HG02759 (cell line): ENCODE measurements around the gene ELFN1.
"Not testable (repeated sequence)": the region's sequence is repeated elsewhere in the genome, so short reads cannot be mapped to it uniquely, and the experiment has no call there.

Source experiments
- ATAC-seq: cut with Tn5 transposase; IDR thresholded peaks from one replicate; pipeline ENCODE4 v1.9.1; 2021; ENCODE audit warnings: mild to moderate bottlenecking, moderate library complexity; ENCODE audit not compliant: unreplicated experiment

The ELFN1 gene

DNA sequence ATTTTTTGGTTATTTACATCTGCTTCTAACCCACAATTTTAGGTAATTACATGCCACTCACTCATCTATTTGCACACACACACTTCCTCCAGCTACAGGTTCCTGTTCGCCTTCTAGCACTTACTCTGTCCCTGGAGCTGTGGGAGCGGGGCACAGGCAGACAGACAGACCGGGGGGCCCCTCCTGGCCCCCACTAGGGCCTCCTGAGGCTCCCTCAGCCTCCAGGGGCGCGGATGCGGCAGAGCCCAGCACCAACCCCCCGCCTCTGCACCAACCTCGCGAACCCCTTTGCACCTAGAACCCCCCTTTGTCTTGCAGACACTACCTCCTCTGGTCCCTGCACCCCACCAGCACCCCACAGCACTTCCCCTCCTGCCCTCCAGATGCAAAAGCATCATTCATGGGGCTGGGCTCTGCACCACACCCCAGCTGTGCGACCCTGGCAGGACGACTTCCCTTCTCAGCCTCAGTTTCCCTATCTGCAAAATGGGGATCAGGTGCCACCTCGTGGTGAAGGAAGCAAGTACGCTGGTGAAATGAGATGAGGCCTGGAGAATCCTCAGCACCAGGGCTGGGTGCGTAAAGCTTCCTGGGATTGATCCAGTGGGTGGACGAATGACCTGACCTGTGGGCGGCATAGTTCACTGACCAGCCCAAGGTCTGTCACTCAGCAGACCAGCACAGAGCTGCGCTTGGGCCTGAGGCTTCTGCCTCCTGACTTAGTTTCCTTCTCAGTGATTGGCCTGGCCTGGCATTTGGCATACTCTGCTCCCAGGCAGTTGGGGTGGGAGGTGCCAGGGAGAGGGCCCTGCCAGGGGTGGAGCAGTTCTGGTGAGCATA is 37.9 kb downstream of the ELFN1 start:
- no peak for ATAC-seq

GRCh38 chr7:1708596-1709251 is 38.6 kb downstream of the ELFN1 start:
- ATAC-seq, result no peak

DNA sequence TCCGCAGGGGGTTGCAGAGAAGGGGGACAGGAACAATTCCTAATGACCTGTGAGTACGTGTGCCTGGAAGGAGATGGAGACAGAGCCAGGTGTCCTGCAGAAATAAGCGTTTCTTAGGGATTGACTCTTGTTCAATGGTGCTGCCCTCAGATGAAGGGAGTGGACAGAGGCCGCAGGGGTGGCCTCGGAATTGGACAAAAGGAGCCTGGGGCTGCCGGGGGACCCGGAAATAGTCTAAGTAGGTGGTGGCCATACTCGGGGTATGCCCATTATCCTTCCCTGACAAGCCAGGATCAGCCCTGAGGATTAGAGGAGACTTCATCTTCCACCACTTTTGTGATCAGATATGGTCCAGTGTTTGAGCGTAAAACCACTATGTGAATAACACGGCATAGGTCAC is 39.2 kb downstream of the ELFN1 start:
- no peak for ATAC-seq

- ATAC-seq, result no peak
Observed at GRCh38 chr7:1709900-1710299, 39.8 kb downstream of the ELFN1 start.

GRCh38 chr7:1710936-1711335 is 40.9 kb downstream of the ELFN1 start:
- ATAC-seq, result no peak

- no peak for ATAC-seq
Observed at GRCh38 chr7:1712907-1713501, 42.9 kb downstream of the ELFN1 start.

DNA sequence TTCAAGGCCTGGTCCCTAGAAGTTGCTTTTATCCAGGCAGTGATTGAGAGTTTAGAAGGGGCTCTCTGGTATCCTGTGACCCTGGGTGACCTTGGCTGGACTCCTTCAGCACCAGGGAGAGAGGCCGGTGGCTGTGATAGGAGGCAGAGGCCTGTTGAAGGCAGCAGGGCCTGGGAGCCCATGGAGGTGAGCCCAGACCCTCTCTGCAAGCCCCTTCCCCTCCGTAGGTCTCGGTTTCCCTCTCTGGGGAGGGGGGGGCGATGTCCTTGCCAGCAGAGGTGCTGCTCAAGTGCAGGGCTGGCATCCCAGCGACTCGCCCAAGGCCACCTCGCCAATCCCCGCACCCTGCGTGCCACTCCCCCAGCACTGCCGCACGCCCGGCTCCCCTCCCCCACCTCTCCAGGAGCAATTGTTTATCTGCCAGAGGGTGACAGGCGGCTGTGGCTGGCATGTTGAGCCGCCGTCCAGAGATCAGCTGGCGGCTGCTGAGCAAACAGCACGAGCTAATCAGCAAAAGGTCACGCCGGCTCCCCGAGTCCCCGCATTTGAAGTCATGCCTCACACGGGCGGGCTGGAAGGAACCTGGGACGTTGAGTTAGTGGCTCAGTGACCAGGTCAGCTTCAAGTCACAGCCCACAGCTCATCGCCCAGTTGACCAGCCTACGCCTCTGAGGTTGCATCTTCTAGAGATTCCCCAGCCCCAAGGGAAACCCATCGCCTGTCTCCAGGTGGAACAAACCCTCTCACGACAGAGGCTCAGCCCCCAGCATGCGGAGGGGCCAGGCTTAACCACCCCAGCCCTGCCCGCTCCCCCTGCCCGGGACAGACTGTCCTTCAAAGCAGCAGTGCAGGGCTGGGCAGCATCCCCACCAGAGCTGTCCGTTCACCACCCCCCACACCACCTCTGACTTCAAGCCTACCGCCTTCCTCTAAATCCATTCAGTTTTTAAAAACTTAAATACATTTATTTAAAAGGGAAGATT is 43.7 kb downstream of the ELFN1 start:
- no peak for ATAC-seq

GRCh38 chr7:1714583-1715330 is 44.7 kb downstream of the ELFN1 start:
- ATAC-seq, result no peak

DNA sequence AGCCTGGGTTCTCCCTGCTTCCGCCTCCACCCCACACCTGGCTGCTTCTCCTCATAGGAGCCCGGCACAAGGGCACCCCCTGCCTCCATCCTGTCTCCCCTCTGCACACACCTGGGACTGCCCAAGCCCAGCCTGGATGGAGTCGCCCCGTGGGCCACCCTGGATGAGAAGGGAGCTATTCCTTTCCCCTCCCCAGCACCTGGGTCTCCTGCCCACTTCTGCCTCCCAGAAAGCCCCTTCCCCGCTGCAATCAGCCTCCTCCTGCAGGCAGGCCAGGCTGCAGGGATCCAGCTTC is 45.2 kb downstream of the ELFN1 start:
- no peak for ATAC-seq

GRCh38 chr7:1715671-1716074 is 45.6 kb downstream of the ELFN1 start:
- no peak for ATAC-seq

DNA sequence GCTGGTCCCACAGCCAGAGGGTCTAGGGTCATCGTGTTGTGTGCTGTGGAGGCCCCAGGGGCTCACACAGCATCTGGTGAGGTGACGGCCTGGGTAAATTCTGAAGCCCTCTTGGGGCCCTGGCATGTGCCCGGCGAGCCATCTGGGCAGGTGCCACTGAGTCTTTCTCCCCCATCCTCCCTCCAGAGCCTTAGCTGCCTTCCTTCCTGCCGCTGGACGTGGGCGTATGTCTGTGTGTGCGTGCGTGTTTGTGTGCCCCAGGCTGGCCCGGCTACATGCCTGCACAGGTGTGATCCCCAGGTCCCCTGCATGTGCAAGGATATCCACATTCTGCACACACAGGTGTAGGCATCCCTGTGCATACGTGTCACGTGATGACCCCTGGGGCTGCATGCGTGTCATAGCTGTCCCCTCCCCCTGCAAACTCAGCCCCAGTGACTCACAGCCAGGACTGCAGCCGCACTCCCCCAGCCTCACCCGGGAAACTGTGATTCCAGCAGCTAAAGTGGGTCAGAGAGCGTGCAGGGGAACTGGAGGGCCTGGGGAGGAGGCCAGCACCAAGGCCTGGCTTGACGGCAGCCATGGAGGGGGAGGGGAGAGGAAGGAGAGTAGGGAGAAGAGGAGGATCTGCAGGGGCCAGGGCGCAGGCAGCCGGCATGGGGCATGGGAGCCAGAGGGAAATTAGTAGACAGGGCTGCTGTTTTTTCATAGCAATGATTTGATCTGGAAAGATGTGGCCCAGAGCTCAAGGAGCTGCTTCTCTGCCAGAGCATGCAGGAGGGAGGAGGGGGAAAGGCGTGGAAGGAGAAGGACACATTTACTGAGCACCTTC is 46.4 kb downstream of the ELFN1 start:
- ATAC-seq, result no peak

- ATAC-seq, result no peak
Observed at GRCh38 chr7:1717095-1717483, 47.0 kb downstream of the ELFN1 start.

DNA sequence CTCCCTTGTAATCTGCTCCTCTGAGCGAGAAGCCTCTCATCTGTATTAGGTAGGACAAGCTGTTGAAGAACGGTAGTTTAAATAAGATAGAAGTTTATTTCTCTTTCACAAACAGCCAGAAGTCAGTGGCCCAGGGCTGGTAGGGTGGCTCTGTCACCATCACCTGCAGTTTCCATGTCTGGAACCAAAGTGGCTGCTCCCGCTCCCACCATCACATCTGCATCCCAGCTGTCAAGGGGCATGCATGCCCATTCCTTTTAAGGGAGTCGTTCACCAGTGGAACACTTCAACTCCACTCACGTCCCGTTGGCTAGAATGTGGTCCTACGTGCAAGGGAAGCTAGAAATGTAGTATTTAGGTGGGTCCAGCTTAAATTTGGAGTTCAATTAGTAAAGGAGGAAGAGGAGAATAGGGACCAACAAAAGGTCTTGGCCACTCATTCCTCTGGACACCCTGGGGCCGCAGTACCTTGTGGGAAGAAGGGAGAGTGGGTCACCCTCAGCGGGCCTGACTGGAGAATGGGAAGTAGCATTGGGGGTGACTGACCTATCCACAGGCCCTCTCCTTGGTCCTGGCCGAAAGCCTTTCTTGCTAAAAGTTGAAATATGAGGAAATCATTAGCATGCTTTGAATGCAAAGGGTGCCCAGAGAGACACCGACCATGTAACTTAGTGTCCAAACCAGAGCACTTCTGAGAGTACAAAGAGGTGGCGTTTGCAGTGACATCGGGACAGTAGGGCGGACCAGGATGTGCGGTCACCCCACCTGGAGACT is 48.0 kb downstream of the ELFN1 start:
- ATAC-seq, result no peak

DNA sequence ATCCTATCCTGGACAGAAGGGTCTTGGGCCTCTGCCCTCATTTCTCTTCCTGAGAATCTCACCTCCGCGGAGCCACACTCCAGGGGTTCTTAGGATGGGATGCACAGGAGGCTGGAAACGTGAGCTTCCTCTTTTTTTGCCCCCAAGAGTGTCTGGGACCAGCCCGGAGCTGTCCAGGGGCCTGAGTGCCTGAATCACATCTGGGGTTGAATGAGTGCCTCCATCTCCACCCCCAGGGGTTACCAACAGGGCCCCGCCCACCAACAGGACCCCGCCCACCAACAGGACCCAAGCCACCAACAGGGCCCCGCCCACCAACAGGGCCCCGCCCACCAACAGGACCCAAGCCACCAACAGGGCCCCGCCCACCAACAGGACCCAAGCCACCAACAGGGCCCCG is 48.8 kb downstream of the ELFN1 start:
- ATAC-seq, result not testable (repeated sequence)

DNA sequence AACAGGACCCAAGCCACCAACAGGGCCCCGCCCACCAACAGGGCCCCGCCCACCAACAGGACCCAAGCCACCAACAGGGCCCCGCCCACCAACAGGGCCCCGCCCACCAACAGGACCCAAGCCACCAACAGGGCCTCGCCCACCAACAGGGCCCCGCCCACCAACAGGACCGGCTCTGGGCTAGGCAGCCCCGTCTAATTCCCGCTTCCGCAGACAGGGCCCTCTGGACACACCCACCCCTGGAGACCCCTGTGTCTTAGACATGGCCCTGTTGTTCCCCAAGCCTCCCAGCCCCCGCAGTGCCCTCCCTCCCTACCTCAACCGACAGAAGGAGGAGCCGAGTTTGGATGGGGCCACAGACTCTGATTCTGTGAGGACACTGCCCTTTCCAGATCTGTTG is 49.2 kb downstream of the ELFN1 start:
- not testable (repeated sequence) for ATAC-seq

- no peak for ATAC-seq
Observed at GRCh38 chr7:1719913-1720312, 49.8 kb downstream of the ELFN1 start.

- no peak for ATAC-seq
Observed at GRCh38 chr7:1720326-1720725, 50.2 kb downstream of the ELFN1 start.

- ATAC-seq, result no peak
Observed at GRCh38 chr7:1721047-1721690, 51.1 kb downstream of the ELFN1 start.
